ENCODE measurements around the gene BRI3BP.

BRI3BP gene

GRCh38 chr12:124952295-124952694 is 41.1 kb upstream of the BRI3BP start:
- no peak for TF ChIP-seq CTCF (IDR thresholded peaks at IDR 0.05; ENCODE audit: low read depth, low read length)

GRCh38 chr12:124952801-124953200 is 40.6 kb upstream of the BRI3BP start:
- no peak for TF ChIP-seq CTCF (IDR thresholded peaks at IDR 0.05; ENCODE audit: low read depth, low read length)
- DNase-seq (ENCODE audit: extremely low read depth, low read depth), result no peak

More at GRCh38 chr12:124952295-124952694, 41.1 kb upstream of the BRI3BP start:
- no peak for DNase-seq (ENCODE audit: extremely low read depth, low read depth)

- no peak for DNase-seq (ENCODE audit: extremely low read depth, low read depth)
- TF ChIP-seq CTCF (IDR thresholded peaks at IDR 0.05; ENCODE audit: low read depth, low read length), result no peak
Observed at GRCh38 chr12:124953689-124954405, 39.6 kb upstream of the BRI3BP start.

GRCh38 chr12:124954771-124955170 is 38.7 kb upstream of the BRI3BP start:
- DNase-seq (ENCODE audit: extremely low read depth, low read depth), result no peak
- TF ChIP-seq CTCF (IDR thresholded peaks at IDR 0.05; ENCODE audit: low read depth, low read length), result no peak

GRCh38 chr12:124956571-124956970 is 36.9 kb upstream of the BRI3BP start:
- no peak for TF ChIP-seq CTCF (IDR thresholded peaks at IDR 0.05; ENCODE audit: low read depth, low read length)
- no peak for DNase-seq (ENCODE audit: extremely low read depth, low read depth)

- no peak for DNase-seq (ENCODE audit: extremely low read depth, low read depth)
- TF ChIP-seq CTCF (IDR thresholded peaks at IDR 0.05; ENCODE audit: low read depth, low read length), result no peak
Observed at GRCh38 chr12:124961055-124961454, 32.4 kb upstream of the BRI3BP start.

GRCh38 chr12:124963211-124963610 is 30.2 kb upstream of the BRI3BP start:
- no peak for DNase-seq (ENCODE audit: extremely low read depth, low read depth)
- no peak for TF ChIP-seq CTCF (IDR thresholded peaks at IDR 0.05; ENCODE audit: low read depth, low read length)
